EH (cell line): ENCODE results near the gene RNF144A.
"Not testable (repeated sequence)": the region's sequence is repeated elsewhere in the genome, so short reads cannot be mapped to it uniquely, and the experiment has no call there.

ENCODE experiments used
- DNase-seq: peaks from one replicate; pipeline ENCODE4 v3.0.0-alpha.2; 2015; ENCODE audit warnings: low read depth

The RNF144A gene

DNA sequence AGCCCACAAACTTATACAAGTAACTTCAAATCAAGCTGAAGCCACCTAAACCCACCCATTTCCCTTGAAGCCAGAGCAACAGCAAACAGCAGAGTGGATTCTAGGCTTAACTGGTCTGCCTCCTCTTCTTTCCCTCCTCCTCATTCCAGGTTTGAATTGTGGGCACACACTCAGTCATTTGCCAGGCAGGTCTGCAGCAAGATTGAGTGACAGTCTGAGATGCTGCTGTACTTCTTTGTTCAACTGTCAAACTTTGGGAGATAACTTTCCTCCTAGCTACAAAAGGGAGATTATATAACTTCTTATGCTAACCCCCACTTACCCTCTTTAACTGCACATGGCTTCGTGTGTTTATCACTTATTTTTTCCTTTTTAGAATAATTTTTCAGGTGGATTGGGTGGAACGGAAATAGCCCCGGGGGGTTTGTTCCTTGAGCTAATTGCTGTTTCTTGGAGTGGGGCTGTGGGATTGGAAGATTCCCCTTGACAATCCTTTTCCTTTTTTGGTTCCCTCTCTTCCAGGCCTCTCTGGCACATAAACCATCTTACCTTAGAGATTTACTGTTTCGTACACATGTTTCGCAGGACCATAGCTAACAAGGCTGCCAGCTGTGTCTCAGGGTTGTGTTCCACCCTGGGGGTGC is 55.0 kb downstream of the RNF144A start:
- no peak for DNase-seq

DNA sequence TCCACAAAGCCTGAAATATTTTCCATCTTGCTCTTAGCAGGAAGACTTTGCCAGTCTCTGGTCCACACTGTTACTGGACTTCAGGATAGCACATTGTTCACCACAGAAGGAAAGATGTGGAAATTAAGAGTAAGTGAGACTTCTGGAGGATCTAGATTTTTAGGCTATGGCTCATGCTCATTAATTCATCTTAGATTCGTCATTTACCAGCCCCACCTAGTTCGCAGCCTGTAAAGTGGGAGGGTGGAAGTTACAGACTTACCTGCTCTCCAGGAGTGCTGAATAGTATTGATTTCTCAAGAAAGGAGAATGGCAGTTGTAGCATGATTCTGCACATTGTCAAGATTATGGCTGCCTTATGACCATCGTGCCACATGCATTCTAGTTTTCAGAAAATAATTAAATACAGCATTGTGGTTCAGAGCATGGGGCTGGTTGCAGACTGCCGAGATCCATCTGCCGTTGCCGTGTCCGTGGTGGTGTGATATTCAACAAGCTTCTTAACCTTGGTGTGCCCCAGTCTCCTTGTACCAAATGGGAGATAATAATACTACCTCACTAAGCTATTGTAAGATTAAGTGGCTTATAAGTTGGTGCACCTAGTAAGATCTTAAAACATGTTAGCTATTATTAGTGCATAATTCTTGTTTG is 56.8 kb downstream of the RNF144A start:
- no peak for DNase-seq

DNA sequence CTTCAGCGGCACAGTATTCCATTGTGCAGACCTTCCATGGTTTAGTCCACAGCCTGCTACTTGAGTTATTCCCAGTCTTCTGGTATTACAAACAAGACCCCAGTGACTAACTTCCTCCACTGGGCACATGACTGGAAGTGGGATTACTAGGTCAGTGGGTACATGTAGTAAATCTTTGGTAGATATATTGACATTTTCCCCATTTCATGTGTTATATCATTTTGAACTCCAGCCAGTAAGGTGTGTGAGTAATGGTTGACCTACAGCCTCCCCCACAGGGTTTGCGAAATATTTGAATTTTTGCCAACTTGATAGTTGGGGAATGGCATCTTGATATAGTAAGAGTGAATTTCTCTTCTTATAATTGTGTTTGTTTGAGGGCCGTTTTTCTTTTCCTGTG is 58.8 kb downstream of the RNF144A start:
- DNase-seq, result no peak

DNA sequence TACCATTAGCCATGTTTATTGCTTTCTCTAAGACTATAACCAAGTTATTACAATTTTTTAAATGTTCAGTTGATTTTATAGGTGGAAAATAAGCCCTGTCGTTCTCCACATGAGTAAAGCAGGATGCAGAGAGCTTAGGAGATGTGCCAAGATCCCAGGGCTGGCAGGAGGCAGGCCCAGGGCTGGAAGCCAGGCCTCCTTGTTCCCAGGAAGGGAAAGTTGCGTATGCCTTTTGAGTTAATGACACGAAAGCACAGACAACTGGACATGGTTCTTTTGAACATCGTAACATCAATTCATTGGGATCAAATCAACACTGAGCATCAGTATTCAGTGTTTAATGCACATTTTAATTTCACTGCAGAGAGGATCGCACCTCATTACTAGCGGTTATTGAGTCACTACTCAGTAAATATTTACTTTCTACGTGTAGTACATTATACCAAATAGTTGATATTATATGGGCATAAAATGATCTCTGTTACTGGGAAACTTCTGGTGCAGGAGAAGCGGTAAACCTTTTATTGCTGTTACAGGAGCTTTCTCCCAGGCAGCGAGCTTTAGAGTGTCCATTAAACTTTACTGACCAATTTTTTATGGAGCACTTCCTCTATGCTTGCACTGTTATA is 60.0 kb downstream of the RNF144A start:
- DNase-seq, result no peak

DNA sequence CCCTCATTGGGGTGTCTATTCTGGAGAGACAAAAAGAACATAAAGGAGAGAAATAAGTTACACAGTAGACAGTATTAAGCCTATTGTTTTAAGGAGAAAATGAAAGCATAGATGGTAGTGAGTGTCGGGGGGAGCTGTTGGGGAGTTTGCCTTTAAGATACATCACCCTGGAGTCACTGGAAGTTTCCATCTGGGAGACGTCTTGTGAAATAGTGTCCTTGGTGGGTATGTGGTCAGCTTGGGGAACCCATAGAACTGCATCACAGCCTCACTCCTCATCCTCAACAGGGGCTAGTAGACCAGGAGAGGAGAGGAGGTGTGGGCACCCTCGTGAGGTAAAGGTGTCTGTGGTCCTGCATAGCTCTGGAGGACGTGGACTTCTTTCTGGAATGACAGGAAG is 60.6 kb downstream of the RNF144A start:
- no peak for DNase-seq

DNA sequence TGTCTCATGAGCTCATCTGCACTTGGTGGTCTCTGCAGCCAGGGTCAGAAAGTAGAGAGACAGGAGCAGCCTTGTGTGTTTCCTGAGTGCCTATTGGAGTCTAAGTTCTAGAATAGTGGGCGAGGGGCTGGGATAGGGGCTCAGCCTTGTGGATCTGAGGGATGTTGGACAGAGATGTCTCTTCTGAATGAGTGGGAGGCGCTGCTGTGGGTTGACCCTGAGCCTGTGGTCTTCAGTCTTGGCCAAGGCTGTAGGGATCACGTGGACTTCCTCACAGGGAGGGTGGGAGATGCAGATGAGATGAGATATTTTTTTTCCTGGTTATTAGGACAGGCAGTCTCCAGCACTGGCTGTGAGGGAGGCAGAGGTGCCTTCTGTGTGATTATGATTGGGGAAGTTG is 61.8 kb downstream of the RNF144A start:
- DNase-seq, result no peak

DNA sequence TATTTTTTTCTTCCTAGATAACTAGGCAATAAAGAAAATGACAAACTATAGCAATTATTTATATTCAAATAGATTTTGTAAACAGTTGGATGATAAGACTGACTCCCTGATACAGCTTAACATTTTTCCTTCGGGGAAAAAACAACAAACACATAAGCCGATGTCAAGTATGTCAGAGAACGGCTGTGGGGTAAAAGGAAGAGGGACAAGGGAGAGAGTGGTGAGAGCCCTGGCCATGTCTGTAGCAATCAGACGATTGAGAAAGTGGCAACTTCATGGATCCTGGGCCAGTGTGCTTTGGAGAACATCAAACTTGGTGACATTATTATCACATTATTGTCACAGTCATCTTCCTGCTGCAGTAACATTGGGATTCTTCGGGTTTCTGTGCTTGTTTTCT is 65.2 kb downstream of the RNF144A start:
- DNase-seq, result no peak

DNA sequence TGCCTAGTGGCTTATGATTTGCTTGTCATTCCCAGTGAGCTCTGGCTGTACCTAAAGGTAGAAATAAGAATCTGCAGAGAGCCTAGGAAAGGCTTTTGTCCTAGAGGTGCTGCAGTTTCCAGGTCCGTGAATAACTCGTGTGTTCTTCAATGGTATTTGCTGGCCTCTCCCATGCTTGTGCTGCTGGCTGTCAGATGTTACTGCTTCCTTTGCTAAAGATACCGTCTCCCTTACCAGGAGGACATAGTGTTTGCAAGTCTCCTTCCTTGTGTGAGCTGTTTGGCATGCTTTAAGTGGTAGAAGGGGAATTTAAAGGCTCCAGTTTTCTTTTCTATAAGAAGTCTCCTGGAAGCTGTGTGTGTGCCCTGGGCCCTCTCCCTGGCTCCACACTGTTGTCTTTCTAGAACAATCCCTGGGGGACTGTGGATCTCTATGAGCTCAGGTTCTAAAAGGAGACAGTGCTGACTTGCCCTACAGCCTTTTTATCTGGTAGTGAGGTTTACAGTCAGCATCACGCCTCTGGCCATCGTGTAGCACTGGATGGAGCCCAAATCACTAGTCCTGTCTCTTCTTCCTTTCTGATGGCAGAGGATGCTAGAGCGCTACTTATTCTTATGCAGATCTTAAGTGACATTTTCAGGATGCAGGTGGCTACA is 65.8 kb downstream of the RNF144A start:
- DNase-seq, result no peak

DNA sequence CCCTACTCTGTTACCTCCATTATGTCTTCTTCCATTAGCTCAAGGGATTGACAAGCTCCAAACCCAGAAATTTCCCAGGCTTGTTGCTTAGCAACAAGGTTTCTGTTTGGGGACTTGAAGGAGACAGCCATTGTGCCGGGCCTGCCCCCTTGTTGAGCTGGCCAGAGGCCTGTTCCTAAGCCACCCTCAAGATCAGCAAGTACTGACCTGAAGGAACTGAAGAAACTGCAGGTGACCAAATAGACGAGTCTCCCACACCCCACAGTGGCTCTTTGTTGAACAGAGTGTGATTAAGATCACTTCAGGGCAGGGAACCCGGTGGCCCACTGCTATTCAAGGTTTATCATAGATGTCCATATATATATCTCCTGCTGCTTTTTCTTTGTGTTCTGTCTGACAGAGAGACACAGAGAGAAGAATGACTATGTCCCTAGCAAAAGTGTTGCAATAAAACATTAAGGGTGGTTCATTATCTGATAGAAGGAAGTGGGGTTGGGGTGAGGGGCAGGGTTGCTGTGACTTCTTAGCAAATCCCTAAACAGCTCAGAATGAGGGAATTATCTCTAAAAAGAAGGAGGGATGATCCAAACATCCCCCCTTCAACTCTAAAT is 69.2 kb downstream of the RNF144A start:
- no peak for DNase-seq

DNA sequence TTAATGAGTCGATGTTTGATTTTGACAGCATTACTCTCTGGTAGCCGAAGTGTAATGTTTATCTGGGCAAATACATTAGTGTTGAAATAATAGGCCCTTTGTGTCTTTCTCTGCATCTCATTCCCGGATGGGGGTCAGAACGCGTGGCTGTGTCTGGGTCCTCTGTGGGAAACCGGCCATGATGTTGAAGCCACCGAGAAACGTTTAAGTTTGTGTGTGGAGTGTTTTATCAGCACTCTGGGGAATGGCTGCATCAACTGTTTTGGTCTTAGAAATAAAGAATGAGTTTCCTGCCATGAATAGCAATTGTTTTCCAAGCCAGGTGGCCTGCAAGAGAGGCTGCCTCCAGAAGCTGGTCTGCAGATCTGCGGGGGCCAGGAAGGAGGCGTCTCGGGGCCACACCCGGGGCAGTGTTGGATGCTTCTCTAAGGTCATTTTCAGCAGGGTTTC is 69.7 kb downstream of the RNF144A start:
- DNase-seq, result no peak

DNA sequence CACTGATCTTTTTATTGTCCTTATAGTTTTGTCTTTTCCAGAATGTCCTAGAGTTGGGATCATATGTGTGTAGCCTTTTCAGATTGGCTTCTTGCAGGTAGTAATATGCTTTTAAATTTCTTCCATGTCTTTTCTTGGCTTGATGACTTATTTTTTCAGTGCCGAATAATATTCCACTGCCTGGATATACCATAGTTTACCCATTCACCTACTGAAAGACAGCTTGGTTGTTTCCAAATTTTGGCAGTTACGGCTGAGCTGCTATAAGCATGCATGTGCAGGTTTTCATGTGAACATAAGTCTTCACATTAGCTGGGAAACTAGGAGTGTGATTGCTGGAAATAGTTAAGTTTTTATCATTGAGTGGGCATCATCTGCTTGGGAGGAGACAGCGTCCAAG is 73.7 kb downstream of the RNF144A start:
- no peak for DNase-seq

DNA sequence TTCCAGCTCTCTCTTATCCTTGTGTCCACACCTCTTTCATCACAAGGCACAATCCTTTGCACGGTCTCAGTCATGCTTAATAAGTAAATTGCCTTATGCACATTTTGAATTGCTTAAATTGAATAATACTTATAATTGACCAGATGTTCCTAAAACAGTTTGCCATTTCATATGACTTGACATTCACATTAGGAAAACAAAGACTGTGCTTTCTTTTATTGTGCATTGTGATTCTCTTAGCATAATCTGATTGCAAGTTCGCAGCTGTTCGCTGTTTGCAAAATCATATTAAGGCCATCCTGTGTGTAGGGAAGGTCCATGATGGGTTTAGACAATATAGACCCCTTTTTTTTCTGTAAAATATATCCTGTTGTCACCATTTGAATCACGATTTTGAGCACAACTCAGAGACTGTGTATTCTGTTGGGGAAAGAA is 75.6 kb downstream of the RNF144A start:
- DNase-seq, result no peak

DNA sequence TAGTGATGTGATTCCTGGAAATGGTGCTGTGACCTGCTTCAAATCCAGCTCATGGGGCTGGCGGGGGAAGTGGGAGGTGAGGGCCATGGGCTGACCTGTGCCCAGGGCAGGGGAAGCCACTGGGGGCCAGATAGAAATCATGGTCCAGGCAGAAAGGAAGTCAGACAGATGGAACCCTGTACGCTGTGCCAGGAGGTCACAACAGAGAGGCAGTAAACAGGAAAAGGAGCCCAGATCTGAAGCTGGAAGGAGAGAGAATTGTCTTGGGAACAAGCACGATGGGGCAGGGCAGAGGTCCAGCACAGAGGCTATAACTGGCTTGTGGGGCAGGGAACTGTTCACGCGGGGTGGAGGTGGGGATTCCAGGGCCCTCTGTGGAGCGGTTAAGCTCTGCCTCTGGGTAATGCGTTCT is 76.0 kb downstream of the RNF144A start:
- no peak for DNase-seq

DNA sequence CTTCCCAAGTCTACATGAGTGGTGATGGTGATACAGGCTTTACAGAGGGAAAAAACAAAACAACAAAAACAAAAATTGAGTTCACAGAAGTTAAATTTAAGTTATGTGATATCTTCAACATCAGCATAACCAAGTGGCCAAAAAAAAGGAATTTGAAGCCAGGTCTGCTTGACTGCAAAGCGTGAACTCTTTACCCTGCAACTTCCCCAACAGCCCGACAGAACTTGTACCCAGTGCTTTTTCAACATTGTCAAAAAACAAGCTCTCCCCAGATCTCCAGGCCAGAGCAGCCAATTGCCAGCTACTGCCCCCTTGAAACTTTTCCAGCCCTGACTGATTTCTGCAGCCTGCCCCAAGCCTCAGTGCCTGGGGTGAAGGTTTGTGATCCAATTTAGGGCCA is 76.7 kb downstream of the RNF144A start:
- DNase-seq, result no peak

DNA sequence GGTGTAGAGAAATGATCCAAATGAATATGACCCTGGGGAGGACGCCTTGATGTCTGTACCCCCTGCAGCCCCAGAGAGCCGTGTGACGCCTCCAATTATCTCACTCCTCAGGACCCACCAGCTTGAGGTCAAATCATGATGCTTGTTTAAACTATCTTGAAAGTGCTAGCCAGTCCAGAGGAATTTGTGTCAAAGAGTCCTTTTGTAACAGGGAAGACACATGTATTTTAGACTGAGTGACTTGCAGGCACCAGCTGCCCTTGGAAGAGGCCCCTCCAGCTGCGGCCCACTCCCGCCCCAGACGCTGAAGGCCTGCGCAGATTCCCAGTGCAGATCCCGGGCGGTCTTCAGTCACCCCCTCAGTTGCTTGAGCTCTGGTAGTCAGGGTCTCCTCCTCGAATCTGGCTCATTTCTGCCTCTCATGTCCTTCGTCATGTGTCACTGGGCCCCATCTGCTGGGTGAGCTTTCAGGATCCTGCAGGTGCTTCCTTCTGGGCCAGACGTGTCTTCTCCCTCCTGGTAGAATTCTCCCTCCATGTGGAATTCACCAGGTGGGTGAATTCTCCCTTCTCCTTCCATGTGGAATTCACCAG is 77.4 kb downstream of the RNF144A start:
- DNase-seq, result no peak

DNA sequence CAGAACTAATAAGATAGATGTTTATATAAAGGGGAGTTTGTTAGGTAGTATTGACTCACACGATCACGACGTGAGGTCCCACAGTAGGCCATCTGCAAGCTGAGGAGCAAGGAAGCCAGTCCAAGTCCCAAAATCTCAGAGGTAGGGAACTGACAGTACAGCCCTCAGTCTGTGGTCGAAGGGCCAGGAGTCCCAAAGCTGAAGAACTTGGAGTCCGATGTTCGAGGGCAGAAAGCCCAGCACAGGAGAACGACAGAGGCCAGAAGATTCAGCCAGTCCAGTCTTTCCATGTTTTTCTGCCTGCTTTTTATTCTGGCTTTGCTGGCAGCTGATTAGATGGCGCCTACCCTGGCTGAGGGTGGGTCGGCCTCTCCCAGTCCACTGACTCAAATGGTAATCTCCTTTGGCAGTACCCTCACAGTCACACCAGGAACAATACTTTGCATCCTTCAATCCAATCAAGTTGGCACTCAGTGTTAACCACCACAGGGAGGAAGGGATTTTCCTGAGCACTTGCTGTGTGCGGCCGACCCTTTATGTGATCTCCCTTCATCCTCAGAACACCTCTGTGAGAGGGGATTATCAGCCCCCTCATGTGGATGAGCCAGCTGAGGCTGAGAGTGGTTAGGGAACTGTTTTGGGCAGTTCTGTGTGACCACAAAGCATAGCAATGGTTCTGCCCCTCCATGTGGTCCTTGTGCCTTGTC is 78.3 kb downstream of the RNF144A start:
- DNase-seq, result no peak

DNA sequence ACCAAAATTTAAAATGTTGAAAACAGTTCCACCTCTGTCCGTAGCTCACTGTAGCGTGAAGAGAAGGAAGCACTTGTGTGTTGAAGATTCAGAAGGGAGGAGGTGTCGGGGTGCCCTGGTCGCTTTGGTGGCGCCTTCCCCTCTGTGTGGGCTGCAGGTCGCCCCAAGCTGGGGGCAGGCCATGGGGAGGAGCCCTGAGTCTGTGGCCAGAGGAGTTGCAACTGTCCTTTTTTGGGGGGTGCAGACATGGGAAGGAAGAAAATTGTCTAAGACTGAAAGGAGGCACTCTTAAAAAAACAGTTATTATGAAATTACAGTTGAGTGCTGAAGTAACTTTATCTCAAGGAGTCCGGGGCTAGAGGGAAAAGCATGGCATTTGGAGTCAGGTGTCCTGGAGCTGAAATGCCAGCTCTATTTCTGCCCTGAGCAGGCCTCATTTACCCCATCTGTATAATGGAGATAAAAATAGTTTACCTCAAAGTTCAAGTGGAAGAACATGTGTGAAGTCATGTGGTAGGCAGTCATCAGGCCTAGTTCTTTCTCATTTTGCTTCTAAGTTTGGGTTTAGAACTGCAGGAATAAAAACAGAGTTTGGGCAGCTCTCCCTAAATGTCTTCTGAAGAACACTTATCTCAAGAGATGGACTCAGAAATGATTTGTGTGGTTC is 82.1 kb downstream of the RNF144A start:
- DNase-seq, result no peak

DNA sequence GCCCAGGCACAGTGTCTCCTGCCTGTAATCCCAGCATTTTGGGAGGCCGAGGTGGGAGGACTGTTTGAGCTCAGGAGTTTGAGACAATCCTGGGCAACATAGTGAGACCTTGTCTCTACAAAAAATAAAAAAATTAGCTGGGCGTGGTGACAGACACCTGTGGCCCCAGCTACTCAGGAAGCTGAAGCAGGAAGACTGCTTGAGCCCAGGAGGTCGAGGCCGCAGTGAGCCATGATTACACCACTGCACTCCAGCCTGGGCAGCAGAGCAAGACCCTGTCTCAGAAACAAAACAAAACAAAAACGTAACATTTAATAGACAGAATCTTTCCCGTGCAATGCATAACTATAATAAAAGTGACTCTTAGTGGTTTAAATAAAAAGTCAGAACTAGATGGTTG is 84.2 kb downstream of the RNF144A start:
- DNase-seq, result not testable (repeated sequence)

DNA sequence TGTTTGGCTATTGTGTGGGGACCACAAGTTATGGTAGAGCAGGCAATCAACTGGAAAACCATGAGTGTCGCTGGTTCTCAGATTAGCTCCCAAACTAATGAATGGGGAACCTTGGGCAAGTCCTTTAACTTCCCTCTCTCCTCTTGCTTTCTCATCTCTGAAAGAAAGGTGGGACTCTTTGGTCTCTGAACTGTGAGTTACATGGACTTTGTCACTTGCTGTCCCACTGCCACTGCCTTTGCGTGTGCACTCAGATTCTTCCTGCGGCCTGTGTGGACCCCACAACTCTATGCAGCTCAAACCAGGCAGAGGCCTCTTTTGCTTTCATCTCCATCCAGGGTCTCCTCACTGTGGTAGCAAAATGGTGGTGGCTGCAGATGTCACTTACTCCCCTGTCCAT is 86.7 kb downstream of the RNF144A start:
- DNase-seq, result no peak

DNA sequence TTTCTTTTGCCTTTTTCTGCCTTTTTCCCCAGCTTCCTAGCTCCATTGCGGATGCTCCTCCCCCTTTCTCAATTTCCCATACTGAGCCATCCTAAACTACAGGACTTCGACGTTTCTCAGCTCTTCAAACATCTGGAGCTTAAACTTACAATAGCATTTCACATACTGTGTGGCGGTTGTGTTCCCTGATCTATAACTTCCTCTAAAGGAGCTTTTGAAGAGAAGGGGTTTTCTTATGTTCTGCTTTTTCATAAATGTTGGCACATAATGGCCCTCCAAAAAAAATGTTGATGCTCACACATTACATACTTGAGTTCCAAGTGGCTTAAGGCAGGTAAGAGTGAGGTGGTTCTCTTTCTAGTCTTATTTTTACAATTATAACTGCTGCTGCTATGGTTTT is 87.4 kb downstream of the RNF144A start:
- no peak for DNase-seq

DNA sequence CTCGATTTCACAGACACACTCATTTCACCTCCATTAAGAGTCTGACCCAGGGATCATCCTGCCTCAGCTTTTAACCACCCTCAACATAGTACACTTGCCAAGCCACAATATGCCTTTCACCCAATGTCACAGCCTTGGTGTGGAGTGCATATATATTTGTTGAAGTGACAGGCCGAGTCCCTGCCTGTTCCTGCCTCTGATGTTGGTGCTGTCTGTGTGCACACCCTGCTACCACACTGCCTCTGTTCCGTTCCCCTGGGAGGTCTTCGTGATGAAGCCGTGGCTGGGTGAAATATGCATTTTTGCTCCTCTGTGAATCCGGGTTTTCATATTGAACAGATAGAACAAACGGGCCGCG is 90.3 kb downstream of the RNF144A start:
- no peak for DNase-seq
